H9 (cell line): ENCODE measurements around the gene JADE2. TPM values are rescaled to one million over a fixed set of nuclear protein-coding genes. Genes with fewer than 3 reads are reported as not detected.

ENCODE experiments used
- DNase-seq: peaks from one replicate; pipeline ENCODE4 v3.0.0-alpha.2; 2017
- H2AFZ ChIP-seq: one replicate; pipeline ENCODE4 v1.6.1; 2013; ENCODE audit warnings: mild to moderate bottlenecking, low read length, control low read depth, moderate library complexity
- H2AK5ac ChIP-seq: 2 replicates; pipeline ENCODE4 v1.6.1; 2013; ENCODE audit warnings: low read length, control low read depth, mixed read lengths; ENCODE audit not compliant: insufficient read length
- H2BK120ac ChIP-seq: one replicate; pipeline ENCODE4 v1.6.1; 2013; ENCODE audit warnings: low read depth, mild to moderate bottlenecking, low read length, control low read depth, inconsistent platforms; ENCODE audit not compliant: poor library complexity, severe bottlenecking
- H2BK12ac ChIP-seq: 2 replicates; pipeline ENCODE4 v1.6.1; 2013; ENCODE audit warnings: low read length, control low read depth, mixed read lengths, low read depth; ENCODE audit not compliant: insufficient read length
- H2BK15ac ChIP-seq: 2 replicates; pipeline ENCODE4 v1.6.1; 2013; ENCODE audit warnings: low read depth, low read length, control low read depth
- H2BK20ac ChIP-seq: one replicate; pipeline ENCODE4 v1.6.1; 2013; ENCODE audit warnings: low read depth, mild to moderate bottlenecking, low read length, control low read depth, inconsistent platforms; ENCODE audit not compliant: poor library complexity, severe bottlenecking
- H2BK5ac ChIP-seq: 2 replicates; pipeline ENCODE4 v1.6.1; 2013; ENCODE audit warnings: low read length, control low read depth, mixed read lengths; ENCODE audit not compliant: insufficient read length
- H3K14ac ChIP-seq: 2 replicates; pipeline ENCODE4 v1.6.1; 2013; ENCODE audit warnings: low read length, control low read depth; ENCODE audit not compliant: insufficient read depth
- H3K18ac ChIP-seq: 2 replicates; pipeline ENCODE4 v1.6.1; 2013; ENCODE audit warnings: low read depth, mild to moderate bottlenecking, mixed read lengths, low read length, control low read depth; ENCODE audit not compliant: insufficient read length
- H3K23ac ChIP-seq: 2 replicates; pipeline ENCODE4 v1.6.1; 2013; ENCODE audit warnings: low read length, control low read depth, mixed read lengths, low read depth; ENCODE audit not compliant: insufficient read length
- H3K23me2 ChIP-seq: 2 replicates; pipeline ENCODE4 v1.6.1; 2013; ENCODE audit warnings: low read depth, mild to moderate bottlenecking, mixed read lengths, low read length, control low read depth; ENCODE audit not compliant: insufficient read length, poor library complexity, severe bottlenecking
- H3K27ac ChIP-seq: 2 replicates; pipeline ENCODE4 v1.5.1; 2013; ENCODE audit warnings: low read length, control low read depth, mixed read lengths, low read depth; ENCODE audit not compliant: insufficient read length
- H3K27me3 ChIP-seq: 2 replicates; pipeline ENCODE4 v1.6.1; 2013; ENCODE audit warnings: low read length, control low read depth, inconsistent platforms; ENCODE audit not compliant: insufficient read depth
- H3K4ac ChIP-seq: 2 replicates; pipeline ENCODE4 v1.6.1; 2013; ENCODE audit warnings: low read depth, mild to moderate bottlenecking, control low read depth, inconsistent platforms, low read length, moderate library complexity
- H3K4me1 ChIP-seq: 2 replicates; pipeline ENCODE4 v1.6.1; 2013; ENCODE audit warnings: low read length, control low read depth, inconsistent platforms; ENCODE audit not compliant: insufficient read depth
- H3K4me2 ChIP-seq: 2 replicates; pipeline ENCODE4 v1.6.1; 2013; ENCODE audit warnings: low read length, control low read depth, mixed read lengths; ENCODE audit not compliant: insufficient read length, insufficient read depth
- H3K56ac ChIP-seq: 2 replicates; pipeline ENCODE4 v1.6.1; 2013; ENCODE audit warnings: low read depth, mild to moderate bottlenecking, mixed read lengths, low read length, control low read depth; ENCODE audit not compliant: insufficient read length
- H3K79me1 ChIP-seq: 2 replicates; pipeline ENCODE4 v1.6.1; 2013; ENCODE audit warnings: low read depth, mild to moderate bottlenecking, moderate library complexity, low read length, control low read depth, inconsistent platforms; ENCODE audit not compliant: insufficient read depth, poor library complexity, severe bottlenecking
- H3K79me2 ChIP-seq: 2 replicates; pipeline ENCODE4 v1.6.1; 2013; ENCODE audit warnings: low read length, control low read depth, inconsistent platforms; ENCODE audit not compliant: insufficient read depth
- H3K9ac ChIP-seq: 2 replicates; pipeline ENCODE4 v1.6.1; 2013; ENCODE audit warnings: low read length, control low read depth, mixed read lengths; ENCODE audit not compliant: insufficient read length; ENCODE audit errors: extremely low read depth
- H3K9me3 ChIP-seq: one replicate; pipeline ENCODE4 v1.6.1; 2013; ENCODE audit warnings: low read depth, low read length, inconsistent platforms; ENCODE audit not compliant: control insufficient read depth
- H3T11ph ChIP-seq: one replicate; pipeline ENCODE4 v1.6.1; 2013; ENCODE audit warnings: mild to moderate bottlenecking, low read length, control low read depth, inconsistent platforms
- H4K20me1 ChIP-seq: one replicate; pipeline ENCODE4 v1.6.1; 2013; ENCODE audit not compliant: control insufficient read depth, insufficient read length, insufficient read depth
- H4K5ac ChIP-seq: 2 replicates; pipeline ENCODE4 v1.6.1; 2013; ENCODE audit warnings: low read depth, mild to moderate bottlenecking, mixed read lengths, low read length, control low read depth; ENCODE audit not compliant: insufficient read length
- H4K8ac ChIP-seq: replicated peaks from 2 replicates; pipeline ENCODE4 v1.6.1; 2013; ENCODE audit warnings: low read length, control low read depth, mixed read lengths, low read depth; ENCODE audit not compliant: insufficient read length
- H4K91ac ChIP-seq: 2 replicates; pipeline ENCODE4 v1.6.1; 2013; ENCODE audit warnings: low read depth, mild to moderate bottlenecking, moderate library complexity, mixed read lengths, low read length, control low read depth; ENCODE audit not compliant: insufficient read length
- H3K27ac Mint-ChIP-seq, 3 experiments: 2 replicates in 2 of 3; 3 replicates in 1 of 3; pipeline ENCODE4 v1.8.0; 2020 to 2021; ENCODE audit warnings: mixed read lengths in 3 of 3, mild to moderate bottlenecking in 1 of 3, moderate library complexity in 1 of 3
- H3K27me3 Mint-ChIP-seq: 2 replicates; pipeline ENCODE4 v1.8.0; 2021; ENCODE audit warnings: low read depth, mild to moderate bottlenecking, moderate library complexity, mixed read lengths
- H3K36me3 Mint-ChIP-seq, 3 experiments: 2 replicates in 2 of 3; 3 replicates in 1 of 3; pipeline ENCODE4 v1.8.0; 2020 to 2021; ENCODE audit warnings: low read depth in 3 of 3, mixed read lengths in 3 of 3; ENCODE audit not compliant: insufficient read depth in 1 of 3
- H3K4me1 Mint-ChIP-seq, 2 experiments: 2 replicates each; pipeline ENCODE4 v1.8.0; 2020; ENCODE audit warnings: mixed read lengths in 2 of 2
- H3K4me3 Mint-ChIP-seq, 2 experiments: 2 replicates in 1 of 2; 3 replicates in 1 of 2; pipeline ENCODE4 v1.8.0; 2020 to 2021; ENCODE audit warnings: mild to moderate bottlenecking in 2 of 2, mixed read lengths in 2 of 2, moderate library complexity in 1 of 2
- H3K9me3 Mint-ChIP-seq, 2 experiments: 2 replicates in 1 of 2; 3 replicates in 1 of 2; pipeline ENCODE4 v1.8.0; 2020; ENCODE audit warnings: mild to moderate bottlenecking in 2 of 2, mixed read lengths in 2 of 2, moderate library complexity in 1 of 2
- WGBS: extraction: QIAGEN DNeasy Blood & Tissue Kit; methylation state at CpG from one replicate; pipeline ENCODE4 v1.1.7; 2013; ENCODE audit warnings: missing lambda C conversion rate, low lambda C conversion rate, mixed read lengths; ENCODE audit not compliant: insufficient read length; ENCODE audit errors: extremely low coverage; 5-methylcytosine and 5-hydroxymethylcytosine counted together
- total RNA-seq: library from RNA; stranded (reverse); gene quantifications from 2 replicates; pipeline ENCODE4 v1.2.1, GENCODE V29; 2021
- TF ChIP-seq, protein P1 (sequence below): fragments of 200-600 bp; sonication (generic); conservative IDR thresholded peaks from 3 replicates; pipeline ENCODE4 v1.8.0; 2021; ENCODE audit warnings: antibody characterized with exemption, mild to moderate bottlenecking

The JADE2 gene
- total RNA-seq, 1 experiment from 2014 or later, result 99.7 TPM

DNA sequence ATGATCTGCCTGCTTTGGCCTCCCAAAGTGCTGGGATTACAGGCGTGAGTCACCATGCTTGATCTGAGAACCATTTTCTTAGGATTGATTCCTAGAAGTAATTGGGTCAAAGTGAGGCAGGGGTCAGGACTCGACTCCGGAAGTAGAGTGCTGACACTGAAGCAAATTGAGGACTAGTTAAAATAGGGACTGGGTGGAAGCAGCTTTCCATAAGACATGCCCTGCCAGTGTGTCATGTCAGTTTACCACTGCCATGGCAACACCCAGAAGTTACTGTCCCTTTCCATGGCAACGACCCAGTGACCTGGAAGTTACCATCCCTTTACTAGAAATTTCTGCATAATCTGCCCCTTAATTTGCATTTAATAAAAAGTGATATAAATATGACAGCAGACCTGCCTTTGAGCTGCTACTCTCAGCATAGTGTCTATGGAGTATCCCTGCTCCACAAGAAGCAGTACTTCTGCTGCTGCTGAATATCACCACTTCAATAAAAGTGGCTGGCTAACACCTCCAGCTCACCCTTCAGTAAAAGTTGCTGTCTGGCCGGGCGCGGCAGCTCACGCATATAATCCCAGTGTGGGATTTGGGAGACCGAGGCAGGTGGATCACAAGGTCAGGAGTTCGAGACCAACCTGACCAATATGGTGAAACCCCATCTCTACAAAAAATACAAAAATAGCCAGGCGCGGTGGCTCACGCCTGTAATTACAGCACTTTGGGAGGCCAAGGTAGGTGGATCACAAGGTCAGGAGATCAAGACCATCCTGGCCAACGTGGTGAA is 47.8 kb upstream of the JADE2 start:
- H4K5ac ChIP-seq, result no peak overlapping the region
- H3K4me1 Mint-ChIP-seq, result no peaks in the 10 kb centered on the region
- H3K4me1 ChIP-seq, result no peaks in the 10 kb centered on the region
- no peak overlapping the region for H2BK20ac ChIP-seq
- no peak overlapping the region for H3K27ac ChIP-seq
- H2AK5ac ChIP-seq, result no peak overlapping the region
- no peak overlapping the region for H3K23ac ChIP-seq
- no CpG with 5 or more reads among the region's 14 CpGs for WGBS
- no peak overlapping the region for H3K18ac ChIP-seq
- H3K4me2 ChIP-seq, result no peak overlapping the region
- no peak overlapping the region for H2BK15ac ChIP-seq
- H3K36me3 Mint-ChIP-seq, result no peaks in the 10 kb centered on the region; a peak in 2 of 7 replicates
- no peak overlapping the region for H2BK120ac ChIP-seq
- no peak overlapping the region for H3K56ac ChIP-seq
- H3K79me2 ChIP-seq, result no peaks in the 10 kb centered on the region
- TF ChIP-seq, protein P1, sequence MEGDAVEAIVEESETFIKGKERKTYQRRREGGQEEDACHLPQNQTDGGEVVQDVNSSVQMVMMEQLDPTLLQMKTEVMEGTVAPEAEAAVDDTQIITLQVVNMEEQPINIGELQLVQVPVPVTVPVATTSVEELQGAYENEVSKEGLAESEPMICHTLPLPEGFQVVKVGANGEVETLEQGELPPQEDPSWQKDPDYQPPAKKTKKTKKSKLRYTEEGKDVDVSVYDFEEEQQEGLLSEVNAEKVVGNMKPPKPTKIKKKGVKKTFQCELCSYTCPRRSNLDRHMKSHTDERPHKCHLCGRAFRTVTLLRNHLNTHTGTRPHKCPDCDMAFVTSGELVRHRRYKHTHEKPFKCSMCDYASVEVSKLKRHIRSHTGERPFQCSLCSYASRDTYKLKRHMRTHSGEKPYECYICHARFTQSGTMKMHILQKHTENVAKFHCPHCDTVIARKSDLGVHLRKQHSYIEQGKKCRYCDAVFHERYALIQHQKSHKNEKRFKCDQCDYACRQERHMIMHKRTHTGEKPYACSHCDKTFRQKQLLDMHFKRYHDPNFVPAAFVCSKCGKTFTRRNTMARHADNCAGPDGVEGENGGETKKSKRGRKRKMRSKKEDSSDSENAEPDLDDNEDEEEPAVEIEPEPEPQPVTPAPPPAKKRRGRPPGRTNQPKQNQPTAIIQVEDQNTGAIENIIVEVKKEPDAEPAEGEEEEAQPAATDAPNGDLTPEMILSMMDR, result no peak
- H3K27ac Mint-ChIP-seq, result no peak overlapping the region
- no peak overlapping the region for H3K14ac ChIP-seq
- no peaks in the 10 kb centered on the region for H3K79me1 ChIP-seq
- no peaks in the 10 kb centered on the region for H3K23me2 ChIP-seq
- no peak overlapping the region for H3T11ph ChIP-seq
- H3K27me3 ChIP-seq, result no peaks in the 10 kb centered on the region
- no peaks in the 10 kb centered on the region for H3K27me3 Mint-ChIP-seq
- H3K4ac ChIP-seq, result no peak overlapping the region
- no peak overlapping the region for H3K4me3 Mint-ChIP-seq
- H3K9ac ChIP-seq, result no peak overlapping the region
- H3K9me3 ChIP-seq, result no peaks in the 10 kb centered on the region
- H2BK12ac ChIP-seq, result no peak overlapping the region
- H2BK5ac ChIP-seq, result no peak overlapping the region
- no peak for DNase-seq
- H4K91ac ChIP-seq, result no peak overlapping the region
- H4K20me1 ChIP-seq, result no peaks in the 10 kb centered on the region
- no peaks in the 10 kb centered on the region; a peak in 1 of 5 replicates for H3K9me3 Mint-ChIP-seq
- no peak overlapping the region for H4K8ac ChIP-seq
- no peak overlapping the region for H2AFZ ChIP-seq
